Fibroblast of lung (primary cell): ENCODE measurements around the gene CDYL.

ENCODE experiments used
- EZH2 ChIP-seq: IDR thresholded peaks from 2 replicates; pipeline ENCODE4 v1.5.1; 2012; ENCODE audit warnings: low read length, control low read depth, mild to moderate bottlenecking; ENCODE audit errors: missing control alignments
- TF ChIP-seq, protein P1 (sequence below), 2 donors: IDR thresholded peaks in 1 of 2; conservative IDR thresholded peaks in 1 of 2; 1 replicate in 1 of 2; 2 replicates in 1 of 2; pipeline ENCODE4 v1.5.1; 2011 to 2012; ENCODE audit warnings: low read length in 2 of 2, control low read depth in 1 of 2, inconsistent platforms in 1 of 2, low read depth in 1 of 2, mild to moderate bottlenecking in 1 of 2

DNA sequence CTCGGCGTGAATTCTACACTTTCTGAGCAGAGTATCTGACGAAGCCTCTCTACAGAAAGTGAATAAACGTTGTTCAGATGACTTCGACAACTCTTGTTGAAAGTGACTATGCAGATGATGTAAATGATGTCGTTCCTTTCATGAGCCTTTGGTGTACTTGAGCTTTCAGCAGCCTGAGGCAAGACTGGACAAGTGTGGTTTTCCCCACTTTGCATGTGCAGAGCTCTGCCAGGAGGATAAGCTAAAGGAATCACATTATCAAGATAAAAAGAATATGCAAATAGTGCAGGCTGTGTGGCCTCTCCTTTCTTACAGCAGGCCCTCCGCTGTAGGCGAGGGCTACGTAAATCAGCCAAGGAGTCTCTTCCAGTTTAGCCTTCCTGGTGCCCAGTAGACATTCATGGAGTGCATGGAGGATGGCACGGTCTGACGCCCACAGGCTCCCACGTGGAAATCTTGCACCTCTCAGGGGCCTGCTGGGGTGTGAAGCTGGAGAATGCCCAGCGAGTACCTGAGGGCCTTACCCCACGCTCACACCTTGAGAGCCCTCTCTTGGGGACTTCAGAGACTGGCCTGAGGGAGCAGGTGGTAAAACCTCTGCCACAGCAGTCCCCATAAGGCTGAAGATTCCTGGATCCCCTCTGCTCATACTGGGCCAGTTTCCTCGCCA, 172.7 kb downstream of the CDYL start:
- TF ChIP-seq, protein P1, sequence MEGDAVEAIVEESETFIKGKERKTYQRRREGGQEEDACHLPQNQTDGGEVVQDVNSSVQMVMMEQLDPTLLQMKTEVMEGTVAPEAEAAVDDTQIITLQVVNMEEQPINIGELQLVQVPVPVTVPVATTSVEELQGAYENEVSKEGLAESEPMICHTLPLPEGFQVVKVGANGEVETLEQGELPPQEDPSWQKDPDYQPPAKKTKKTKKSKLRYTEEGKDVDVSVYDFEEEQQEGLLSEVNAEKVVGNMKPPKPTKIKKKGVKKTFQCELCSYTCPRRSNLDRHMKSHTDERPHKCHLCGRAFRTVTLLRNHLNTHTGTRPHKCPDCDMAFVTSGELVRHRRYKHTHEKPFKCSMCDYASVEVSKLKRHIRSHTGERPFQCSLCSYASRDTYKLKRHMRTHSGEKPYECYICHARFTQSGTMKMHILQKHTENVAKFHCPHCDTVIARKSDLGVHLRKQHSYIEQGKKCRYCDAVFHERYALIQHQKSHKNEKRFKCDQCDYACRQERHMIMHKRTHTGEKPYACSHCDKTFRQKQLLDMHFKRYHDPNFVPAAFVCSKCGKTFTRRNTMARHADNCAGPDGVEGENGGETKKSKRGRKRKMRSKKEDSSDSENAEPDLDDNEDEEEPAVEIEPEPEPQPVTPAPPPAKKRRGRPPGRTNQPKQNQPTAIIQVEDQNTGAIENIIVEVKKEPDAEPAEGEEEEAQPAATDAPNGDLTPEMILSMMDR (conservative IDR thresholded peaks at IDR 0.05 in 1 of 2, IDR thresholded peaks at IDR 0.05 in 1 of 2; ENCODE audit: low read depth in 1 of 2, low read length in 2 of 2), result no peak
- no peak for TF ChIP-seq EZH2
